Measurements from ENCODE around the gene CCR5.
A peak's percentile ranks its signal among the peaks of the same experiment; 100 is the strongest.

The CCR5 gene

DNA sequence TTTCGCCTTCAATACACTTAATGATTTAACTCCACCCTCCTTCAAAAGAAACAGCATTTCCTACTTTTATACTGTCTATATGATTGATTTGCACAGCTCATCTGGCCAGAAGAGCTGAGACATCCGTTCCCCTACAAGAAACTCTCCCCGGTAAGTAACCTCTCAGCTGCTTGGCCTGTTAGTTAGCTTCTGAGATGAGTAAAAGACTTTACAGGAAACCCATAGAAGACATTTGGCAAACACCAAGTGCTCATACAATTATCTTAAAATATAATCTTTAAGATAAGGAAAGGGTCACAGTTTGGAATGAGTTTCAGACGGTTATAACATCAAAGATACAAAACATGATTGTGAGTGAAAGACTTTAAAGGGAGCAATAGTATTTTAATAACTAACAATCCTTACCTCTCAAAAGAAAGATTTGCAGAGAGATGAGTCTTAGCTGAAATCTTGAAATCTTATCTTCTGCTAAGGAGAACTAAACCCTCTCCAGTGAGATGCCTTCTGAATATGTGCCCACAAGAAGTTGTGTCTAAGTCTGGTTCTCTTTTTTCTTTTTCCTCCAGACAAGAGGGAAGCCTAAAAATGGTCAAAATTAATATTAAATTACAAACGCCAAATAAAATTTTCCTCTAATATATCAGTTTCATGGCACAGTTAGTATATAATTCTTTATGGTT lies at the start of gene CCR5:
Gene CCR5 (plus strand): TSS at position 108 of the 680 bp plus-strand sequence. CDS start 1,957 bp downstream, outside the sequence.
- H3K27me3 ChIP-seq (ENCODE audit: insufficient read depth, low read length, poor library complexity), result no peaks in the 10 kb centered on the region
- no peak for TF ChIP-seq EZH2 (IDR thresholded peaks at IDR 0.05; ENCODE audit: borderline replicate concordance, low read depth, low read length, severe bottlenecking)
- TF ChIP-seq, protein P1, sequence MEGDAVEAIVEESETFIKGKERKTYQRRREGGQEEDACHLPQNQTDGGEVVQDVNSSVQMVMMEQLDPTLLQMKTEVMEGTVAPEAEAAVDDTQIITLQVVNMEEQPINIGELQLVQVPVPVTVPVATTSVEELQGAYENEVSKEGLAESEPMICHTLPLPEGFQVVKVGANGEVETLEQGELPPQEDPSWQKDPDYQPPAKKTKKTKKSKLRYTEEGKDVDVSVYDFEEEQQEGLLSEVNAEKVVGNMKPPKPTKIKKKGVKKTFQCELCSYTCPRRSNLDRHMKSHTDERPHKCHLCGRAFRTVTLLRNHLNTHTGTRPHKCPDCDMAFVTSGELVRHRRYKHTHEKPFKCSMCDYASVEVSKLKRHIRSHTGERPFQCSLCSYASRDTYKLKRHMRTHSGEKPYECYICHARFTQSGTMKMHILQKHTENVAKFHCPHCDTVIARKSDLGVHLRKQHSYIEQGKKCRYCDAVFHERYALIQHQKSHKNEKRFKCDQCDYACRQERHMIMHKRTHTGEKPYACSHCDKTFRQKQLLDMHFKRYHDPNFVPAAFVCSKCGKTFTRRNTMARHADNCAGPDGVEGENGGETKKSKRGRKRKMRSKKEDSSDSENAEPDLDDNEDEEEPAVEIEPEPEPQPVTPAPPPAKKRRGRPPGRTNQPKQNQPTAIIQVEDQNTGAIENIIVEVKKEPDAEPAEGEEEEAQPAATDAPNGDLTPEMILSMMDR (IDR thresholded peaks at IDR 0.05; ENCODE audit: borderline replicate concordance, extremely low read depth, low read length, poor library complexity, severe bottlenecking), result no peak
- ATAC-seq (ENCODE audit: insufficient read depth, low read depth) (peak; percentile 79), DNase-seq (peak; percentile 54)
- H3K4me2 ChIP-seq (ENCODE audit: insufficient read depth, low read length), result peak within 1 kb of the TSS; percentile 40
- H3K4me3 ChIP-seq (ENCODE audit: low read depth in 1 of 2, low read length in 2 of 2), result no peak within 1 kb of the TSS
- H3K9ac ChIP-seq (ENCODE audit: low read depth, low read length), result peak within 1 kb of the TSS; percentile 38
- peak within 1 kb of the TSS; percentile 27; the same call in 1 of the 2 replicates for H2AFZ ChIP-seq (ENCODE audit: low read depth, low read length)
- H3K9me3 ChIP-seq (ENCODE audit: insufficient read depth, low read length, severe bottlenecking), result no peaks in the 10 kb centered on the region
- H3K36me3 ChIP-seq (ENCODE audit: insufficient read depth, low read length), result no peaks in the 10 kb centered on the region
- no peaks in the 10 kb centered on the region for H3K79me2 ChIP-seq (ENCODE audit: insufficient read depth, low read length)
- no peaks in the 10 kb centered on the region for H4K20me1 ChIP-seq (ENCODE audit: insufficient read depth, low read length)
- H3K27ac ChIP-seq (ENCODE audit: low read length), result peak within 1 kb of the TSS; percentile 81
- H3K4me1 ChIP-seq (ENCODE audit: insufficient read depth, low read length), result peaks cover 80% of the 10 kb centered on the region

GRCh38 chr3:46321461-46322104 lies 49.2 kb upstream of the CCR5 start:
- H3K27ac ChIP-seq (ENCODE audit: low read length), result no peak overlapping the region
- no peak overlapping the region for H3K4me2 ChIP-seq (ENCODE audit: insufficient read depth, low read length)
- ATAC-seq (ENCODE audit: insufficient read depth, low read depth) (no peak), DNase-seq (no peak)
- H4K20me1 ChIP-seq (ENCODE audit: insufficient read depth, low read length), result no peaks in the 10 kb centered on the region
- H3K9me3 ChIP-seq (ENCODE audit: insufficient read depth, low read length, severe bottlenecking), result peaks cover 5% of the 10 kb centered on the region
- no peak overlapping the region for H2AFZ ChIP-seq (ENCODE audit: low read depth, low read length)
- H3K4me1 ChIP-seq (ENCODE audit: insufficient read depth, low read length), result peaks cover 22% of the 10 kb centered on the region
- H3K9ac ChIP-seq (ENCODE audit: low read depth, low read length), result no peak overlapping the region
- H3K36me3 ChIP-seq (ENCODE audit: insufficient read depth, low read length), result no peaks in the 10 kb centered on the region
- TF ChIP-seq, protein P1 (IDR thresholded peaks at IDR 0.05; ENCODE audit: borderline replicate concordance, extremely low read depth, low read length, poor library complexity, severe bottlenecking), result no peak
- no peak for TF ChIP-seq EZH2 (IDR thresholded peaks at IDR 0.05; ENCODE audit: borderline replicate concordance, low read depth, low read length, severe bottlenecking)
- no peaks in the 10 kb centered on the region for H3K27me3 ChIP-seq (ENCODE audit: insufficient read depth, low read length, poor library complexity)
- H3K79me2 ChIP-seq (ENCODE audit: insufficient read depth, low read length), result no peaks in the 10 kb centered on the region
- no peak overlapping the region for H3K4me3 ChIP-seq (ENCODE audit: low read depth in 1 of 2, low read length in 2 of 2)

DNA sequence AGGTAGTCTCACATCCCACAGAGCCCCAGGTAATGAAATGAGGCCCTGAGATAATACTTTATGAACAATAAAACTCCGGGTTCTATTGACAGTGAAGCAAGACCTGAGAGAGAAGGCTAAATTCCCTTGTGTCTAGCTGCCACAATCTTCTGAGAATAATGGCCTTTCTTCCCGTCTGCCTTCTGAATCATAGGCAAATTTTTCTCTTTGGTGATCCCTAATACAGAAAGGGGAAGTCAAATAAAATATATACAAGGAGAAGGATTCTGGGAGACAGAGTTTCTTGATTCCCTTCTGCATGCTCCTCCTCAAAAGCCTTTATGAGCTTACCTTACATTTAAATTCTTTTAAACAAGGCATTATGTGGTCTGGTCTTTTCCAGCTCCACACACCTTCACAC lies 46.7 kb upstream of the CCR5 start:
- Histone ChIP-seq H3K27me3 (ENCODE audit: insufficient read depth, low read length, poor library complexity) (no peaks in the 10 kb centered on the region), H4K20me1 (ENCODE audit: insufficient read depth, low read length) (no peaks in the 10 kb centered on the region), H3K27ac (ENCODE audit: low read length) (no peak overlapping the region), H3K79me2 (ENCODE audit: insufficient read depth, low read length) (no peaks in the 10 kb centered on the region), H3K4me3 (ENCODE audit: low read depth in 1 of 2, low read length in 2 of 2) (no peak overlapping the region), H3K9ac (ENCODE audit: low read depth, low read length) (no peak overlapping the region), H3K4me2 (ENCODE audit: insufficient read depth, low read length) (no peak overlapping the region), H3K36me3 (ENCODE audit: insufficient read depth, low read length) (no peaks in the 10 kb centered on the region), H3K4me1 (ENCODE audit: insufficient read depth, low read length) (peaks cover 22% of the 10 kb centered on the region), H2AFZ (ENCODE audit: low read depth, low read length) (no peak overlapping the region), H3K9me3 (ENCODE audit: insufficient read depth, low read length, severe bottlenecking) (peaks cover 8% of the 10 kb centered on the region)
- DNase-seq, result no peak
- no peak for TF ChIP-seq EZH2 (IDR thresholded peaks at IDR 0.05; ENCODE audit: borderline replicate concordance, low read depth, low read length, severe bottlenecking)
- TF ChIP-seq, protein P1 (IDR thresholded peaks at IDR 0.05; ENCODE audit: borderline replicate concordance, extremely low read depth, low read length, poor library complexity, severe bottlenecking), result no peak
- ATAC-seq (ENCODE audit: insufficient read depth, low read depth), result no peak
